CD14-positive monocyte (primary cell): Measurements from ENCODE around the gene COA3. TPM values are rescaled to one million over a fixed set of nuclear protein-coding genes. Genes with fewer than 3 reads are reported as not detected.

Source experiments
- DNase-seq, 3 donors: peaks; one replicate each; pipeline ENCODE4 v3.0.0-alpha.2; 2011 to 2022
- H2AFZ ChIP-seq: 2 replicates; pipeline ENCODE4 v1.6.0; 2012; ENCODE audit warnings: mild to moderate bottlenecking, low read depth, low read length, inconsistent platforms; ENCODE audit not compliant: insufficient read depth, poor library complexity, severe bottlenecking
- H3K27ac ChIP-seq, 2 donors: 1 replicate in 1 of 2; 2 replicates in 1 of 2; pipeline ENCODE4 v1.5.1; 2012 to 2013; ENCODE audit warnings: low read length in 2 of 2, control low read depth in 1 of 2, inconsistent platforms in 1 of 2, low read depth in 1 of 2, mild to moderate bottlenecking in 1 of 2
- H3K27me3 ChIP-seq, 2 donors: one replicate each; pipeline versions ENCODE4 v1.6.0 to v1.6.1; 2011 to 2013; ENCODE audit warnings: low read length in 2 of 2; ENCODE audit not compliant: control insufficient read depth in 2 of 2, insufficient read depth in 2 of 2
- H3K36me3 ChIP-seq, 2 donors: replicated peaks in 1 of 2; 1 replicate in 1 of 2; 2 replicates in 1 of 2; pipeline versions ENCODE4 v1.5.1 to v1.6.1; 2012 to 2013; ENCODE audit warnings: low read length in 2 of 2, control low read depth in 1 of 2, inconsistent platforms in 1 of 2, mild to moderate bottlenecking in 1 of 2; ENCODE audit not compliant: insufficient read depth in 2 of 2, control insufficient read depth in 1 of 2
- H3K4me1 ChIP-seq, 2 donors: 1 replicate in 1 of 2; 2 replicates in 1 of 2; pipeline versions ENCODE4 v1.5.1 to v1.6.1; 2012 to 2013; ENCODE audit warnings: low read length in 2 of 2, control low read depth in 1 of 2, inconsistent platforms in 1 of 2, mild to moderate bottlenecking in 1 of 2, moderate library complexity in 1 of 2; ENCODE audit not compliant: insufficient read depth in 2 of 2, control insufficient read depth in 1 of 2
- H3K4me2 ChIP-seq: replicated peaks from 2 replicates; pipeline ENCODE3; 2012; ENCODE audit warnings: low read length, moderate library complexity, mild to moderate bottlenecking; ENCODE audit not compliant: poor library complexity, severe bottlenecking; ENCODE audit errors: extremely low read depth
- H3K4me3 ChIP-seq, 3 experiments: fragments of 200-600 bp in 1 of 3; sonication (generic) in 1 of 3; replicated peaks in 1 of 3; 1 replicate in 2 of 3; 2 replicates in 1 of 3; pipeline ENCODE4 v1.5.1; 2011 to 2013; ENCODE audit warnings: low read length in 3 of 3, mild to moderate bottlenecking in 3 of 3, control low read depth in 2 of 3, low read depth in 2 of 3, inconsistent platforms in 1 of 3, moderate library complexity in 1 of 3
- H3K79me2 ChIP-seq: 2 replicates; pipeline ENCODE4 v1.6.0; 2012; ENCODE audit warnings: mild to moderate bottlenecking, control low read depth, inconsistent platforms, low read length, moderate library complexity; ENCODE audit not compliant: insufficient read depth
- H3K9ac ChIP-seq: 2 replicates; pipeline ENCODE4 v1.6.0; 2017; ENCODE audit warnings: low read length, mild to moderate bottlenecking; ENCODE audit not compliant: insufficient read depth, poor library complexity, severe bottlenecking
- H3K9me3 ChIP-seq, 2 donors: replicated peaks in 1 of 2; 1 replicate in 1 of 2; 2 replicates in 1 of 2; pipeline versions ENCODE4 v1.5.1 to v1.6.1; 2012 to 2013; ENCODE audit warnings: low read length in 2 of 2, control low read depth in 1 of 2; ENCODE audit not compliant: control insufficient read depth in 1 of 2, insufficient read depth in 1 of 2
- H4K20me1 ChIP-seq: 2 replicates; pipeline ENCODE4 v1.6.0; 2012; ENCODE audit warnings: mild to moderate bottlenecking, low read length, control low read depth, moderate library complexity; ENCODE audit not compliant: insufficient read depth
- H3K27ac Mint-ChIP-seq, 7 donors: one replicate each; pipeline ENCODE4 v1.8.0; 2020; ENCODE audit warnings: mild to moderate bottlenecking in 7 of 7, mixed read lengths in 7 of 7, moderate library complexity in 6 of 7, inconsistent platforms in 2 of 7
- H3K27me3 Mint-ChIP-seq, 3 donors: one replicate each; pipeline ENCODE4 v1.8.0; 2021 to 2022; ENCODE audit warnings: low read depth in 3 of 3, mild to moderate bottlenecking in 3 of 3, mixed read lengths in 3 of 3, moderate library complexity in 3 of 3, inconsistent platforms in 1 of 3
- H3K36me3 Mint-ChIP-seq, 2 donors: one replicate each; pipeline ENCODE4 v1.8.0; 2020; ENCODE audit warnings: mixed read lengths in 2 of 2, inconsistent platforms in 1 of 2, mild to moderate bottlenecking in 1 of 2
- H3K4me1 Mint-ChIP-seq: one replicate; pipeline ENCODE4 v1.8.0; 2020; ENCODE audit warnings: mild to moderate bottlenecking, mixed read lengths
- H3K4me3 Mint-ChIP-seq, 2 donors: one replicate each; pipeline ENCODE4 v1.8.0; 2020; ENCODE audit warnings: mild to moderate bottlenecking in 2 of 2, mixed read lengths in 2 of 2, moderate library complexity in 1 of 2
- H3K9me3 Mint-ChIP-seq, 7 donors: one replicate each; pipeline ENCODE4 v1.8.0; 2020 to 2022; ENCODE audit warnings: mixed read lengths in 7 of 7, mild to moderate bottlenecking in 6 of 7, moderate library complexity in 6 of 7, inconsistent platforms in 2 of 7
- CTCF ChIP-seq: fragments of 200-600 bp; IDR thresholded peaks from one replicate; pipeline ENCODE4 v1.8.0; 2022; ENCODE audit warnings: antibody characterized with exemption, mild to moderate bottlenecking
- WGBS: methylation state at CpG from one replicate; pipeline ENCODE4 v1.1.5; 2013; ENCODE audit warnings: missing lambda C conversion rate; ENCODE audit not compliant: insufficient coverage; 5-methylcytosine and 5-hydroxymethylcytosine counted together
- intact Hi-C, 2 donors: fragments of 100-400 bp; cut with micrococcal nuclease; formaldehyde crosslinking; loops; one replicate each; pipeline versions ENCODE4 v1.15.0 to v1.15.1; 2023
- polyA plus RNA-seq, 3 donors: library from polyadenylated mRNA; depleted of rRNA in 1 of 3; unstranded in 2 of 3; stranded (reverse) in 1 of 3; fragments of 300-500 nt in 2 of 3; fragments of >200 nt in 1 of 3; fragmentation: Illumina TruSeq in 2 of 3; gene quantifications; 1 replicate in 2 of 3; 2 replicates in 1 of 3; pipeline ENCODE4 v1.2.3, GENCODE V29; 2012 to 2021

Gene COA3
- polyA plus RNA-seq, 3 donors = 21.5 to 171 (median 156) TPM

GRCh38 chr17:42796066-42796758 lies 2.3 kb downstream of the COA3 start:
- no peak for DNase-seq
- peak overlapping the region in 1 of 7 donors; percentile 24 for H3K27ac Mint-ChIP-seq
- no peaks in the 10 kb centered on the region for H3K9me3 Mint-ChIP-seq
- Histone ChIP-seq H3K9ac (no peak overlapping the region), H3K4me1 (peaks cover 13 to 19% of the 10 kb centered on the region in 2 donors), H3K79me2 (peaks cover 10% of the 10 kb centered on the region), H4K20me1 (no peaks in the 10 kb centered on the region), H3K4me3 (no peak overlapping the region), H3K4me2 (no peak overlapping the region), H3K27me3 (no peaks in the 10 kb centered on the region), H3K9me3 (no peaks in the 10 kb centered on the region), H3K27ac (no peak overlapping the region), H3K36me3 (peaks cover 0 to 6% of the 10 kb centered on the region in 2 donors), H2AFZ (no peak overlapping the region)
- peaks cover 7 to 16% (median 8%) of the 10 kb centered on the region in 3 donors for H3K27me3 Mint-ChIP-seq
- intact Hi-C loops = no loop called here
- 93% methylated on average over 10 of the region's 18 CpGs for WGBS
- H3K4me1 Mint-ChIP-seq = peaks cover 27% of the 10 kb centered on the region
- TF ChIP-seq CTCF = no peak
- peaks cover 11 to 16% of the 10 kb centered on the region in 2 donors for H3K36me3 Mint-ChIP-seq
- no peak overlapping the region for H3K4me3 Mint-ChIP-seq

- TF ChIP-seq CTCF = no peak
- intact Hi-C loops = no loop called here
- Histone ChIP-seq H3K79me2 (peaks cover 10% of the 10 kb centered on the region), H2AFZ (no peak overlapping the region), H3K4me2 (no peak overlapping the region), H3K9ac (no peak overlapping the region), H4K20me1 (no peaks in the 10 kb centered on the region), H3K4me1 (peaks cover 13 to 19% of the 10 kb centered on the region in 2 donors), H3K9me3 (no peaks in the 10 kb centered on the region), H3K36me3 (peaks cover 0 to 6% of the 10 kb centered on the region in 2 donors), H3K27ac (no peak overlapping the region), H3K27me3 (peaks cover 0 to 3% of the 10 kb centered on the region in 2 donors), H3K4me3 (no peak overlapping the region)
- Mint-ChIP-seq H3K27me3 (peaks cover 12 to 15% (median 12%) of the 10 kb centered on the region in 3 donors), H3K9me3 (no peaks in the 10 kb centered on the region), H3K27ac (peak overlapping the region in 2 of 7 donors; percentile 20 to 82), H3K4me1 (peaks cover 27% of the 10 kb centered on the region), H3K4me3 (no peak overlapping the region), H3K36me3 (peaks cover 11 to 16% of the 10 kb centered on the region in 2 donors)
- WGBS = 91% methylated on average over 7 of the region's 10 CpGs
- no peak for DNase-seq
Observed at GRCh38 chr17:42795465-42795864, 3.0 kb downstream of the COA3 start.
